ENCODE results near the gene ZNF615.
A peak's percentile ranks its signal among the peaks of the same experiment; 100 is the strongest.
"Not testable (repeated sequence)": the region's sequence is repeated elsewhere in the genome, so short reads cannot be mapped to it uniquely, and the experiment has no call there.

Gene ZNF615

DNA sequence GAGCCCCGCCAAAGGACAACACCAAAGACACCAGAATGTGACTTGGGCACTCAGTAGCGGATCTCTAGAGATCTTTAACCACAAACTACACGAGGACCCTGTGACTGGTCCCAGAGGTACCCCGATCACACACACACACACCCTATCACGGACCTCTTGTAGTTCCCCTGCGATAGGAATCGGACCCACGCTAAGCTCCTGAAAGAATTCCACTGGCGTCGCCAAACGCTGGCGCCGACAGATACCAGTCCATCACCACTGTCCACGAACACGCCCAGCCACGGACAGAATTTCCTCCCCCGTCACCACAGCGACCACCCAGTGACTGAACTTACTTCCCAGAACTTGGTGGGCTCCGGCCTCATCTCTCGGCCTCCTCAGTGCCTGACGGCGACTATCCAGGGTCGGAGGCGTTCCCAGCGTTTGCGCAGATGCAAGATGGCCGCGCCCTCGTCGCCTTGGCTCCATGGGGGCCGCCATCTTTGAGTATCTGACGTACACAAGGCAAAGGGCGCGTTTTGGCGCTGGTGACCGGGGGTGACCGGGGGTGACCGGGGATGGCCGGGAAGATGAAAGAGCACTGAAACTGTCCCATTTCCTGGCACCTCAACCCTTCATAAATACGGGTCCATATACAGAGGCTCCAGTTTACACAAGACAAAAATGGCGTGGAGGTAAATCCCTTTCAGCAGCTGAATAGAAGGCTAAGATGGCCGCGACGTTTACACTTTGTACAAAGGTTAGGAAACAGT is at the start of gene ZNF615:
ZNF615 (minus strand) TSS at position 406 of the 752 bp plus-strand sequence. CDS start 4,500 bp downstream, outside the sequence.
- peak; percentile 92 for DNase-seq (ENCODE audit: low spot score)

DNA sequence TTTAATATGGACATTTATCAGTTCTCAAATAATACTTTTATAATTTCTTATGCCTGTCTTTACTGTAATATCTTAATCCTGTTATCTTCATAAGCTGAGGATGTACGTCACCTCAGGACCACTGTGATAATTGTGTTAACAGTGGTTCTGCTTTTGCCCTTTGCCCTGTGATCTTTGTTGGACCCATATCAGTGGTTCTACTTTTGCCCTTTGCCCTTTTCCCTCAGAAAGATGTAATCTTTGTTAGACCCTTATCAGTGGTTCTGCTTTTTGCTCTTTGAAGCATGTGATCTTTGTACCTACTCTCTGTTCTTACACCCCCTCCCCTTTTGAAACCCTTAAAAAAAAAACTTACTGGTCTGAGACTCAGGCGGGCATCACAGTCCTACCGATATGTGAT is 48.5 kb upstream of the ZNF615 start:
- DNase-seq (ENCODE audit: low spot score), result not testable (repeated sequence)

DNA sequence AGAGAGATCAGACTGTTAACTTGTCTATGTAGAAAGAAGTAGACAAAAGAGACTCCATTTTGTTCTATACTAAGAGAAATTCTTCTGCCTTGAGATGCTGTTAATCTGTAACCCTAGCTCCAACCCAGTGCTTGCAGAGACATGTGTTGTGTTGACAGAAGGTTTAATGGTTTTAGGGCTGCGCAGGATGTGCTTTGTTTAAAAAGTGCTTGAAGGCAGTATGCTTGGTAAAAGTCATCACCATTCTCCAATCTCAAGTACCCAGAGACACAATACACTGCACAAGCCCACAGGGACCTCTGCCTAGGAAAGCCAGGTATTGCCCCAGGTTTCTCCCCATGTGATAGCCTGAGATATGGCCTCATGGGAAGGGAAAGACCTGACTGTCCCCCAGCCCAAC is 43.7 kb upstream of the ZNF615 start:
- not testable (repeated sequence) for DNase-seq (ENCODE audit: low spot score)

DNA sequence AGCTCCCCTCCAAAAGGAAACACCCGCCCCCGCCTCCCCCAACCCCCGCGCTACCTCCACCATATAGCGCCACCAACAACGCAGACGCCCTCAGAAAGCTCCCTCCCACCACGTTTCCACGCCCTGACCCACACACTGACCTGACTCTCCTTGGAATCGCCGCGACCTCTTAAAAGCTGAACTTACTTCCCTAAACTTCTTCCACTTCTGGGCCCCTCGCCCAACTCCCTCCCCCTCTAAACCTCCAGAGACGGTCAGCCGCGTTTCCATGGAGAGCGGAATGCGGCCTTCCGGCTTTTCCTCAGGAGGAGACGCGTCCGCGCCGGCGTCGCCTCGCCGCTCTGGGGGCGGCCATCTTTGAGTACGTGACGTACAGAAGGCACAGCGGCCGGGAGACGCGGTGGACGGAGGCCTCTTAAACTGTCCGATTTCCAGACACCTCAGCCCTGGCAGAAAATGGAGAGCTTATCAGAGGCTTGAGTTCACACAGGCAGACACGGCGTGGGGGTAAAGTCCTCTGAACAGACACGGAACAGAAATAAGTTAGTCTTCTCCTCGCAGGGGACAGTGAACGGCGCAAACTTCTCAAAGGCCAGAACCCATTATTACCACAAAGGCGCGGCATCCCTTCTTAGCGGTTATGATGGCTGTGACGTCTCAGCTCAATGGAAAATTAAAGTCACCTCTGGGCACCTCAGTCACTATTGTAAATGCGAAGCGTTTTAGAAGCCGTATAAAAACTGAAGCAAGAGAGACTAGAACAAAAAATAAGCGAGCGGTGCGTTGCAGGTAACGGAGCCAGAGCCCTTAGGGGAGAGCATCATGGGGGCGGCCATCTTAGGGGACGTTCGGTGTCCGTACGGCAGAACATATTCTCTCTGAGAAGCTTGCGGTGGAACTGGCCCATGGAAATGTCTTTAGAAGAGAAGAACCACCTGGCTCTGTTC is 40.8 kb upstream of the ZNF615 start, which contains the start of gene ZNF432:
ZNF432 (minus strand) TSS at position 284 of the 947 bp plus-strand sequence. CDS start 1,970 bp downstream, outside the sequence.
- DNase-seq (ENCODE audit: low spot score), result peak; percentile 95

DNA sequence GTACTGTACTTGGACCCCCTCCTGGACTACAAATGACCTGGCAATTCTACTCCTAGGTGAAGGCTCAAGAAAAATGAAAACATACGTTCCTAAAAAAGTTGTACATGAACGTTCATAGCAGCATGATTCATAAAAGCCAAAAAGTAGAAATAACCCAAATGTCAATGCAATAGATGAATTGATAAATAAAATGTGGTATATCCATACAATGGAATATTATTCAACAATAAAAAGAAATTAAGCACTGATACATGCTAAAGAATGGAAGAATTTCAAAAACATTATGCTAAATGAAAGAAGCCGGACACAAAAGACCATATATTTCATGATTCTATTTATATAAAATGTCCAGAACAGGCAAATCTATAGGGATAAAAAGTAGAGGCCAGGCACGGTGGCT is 31.2 kb upstream of the ZNF615 start:
- DNase-seq (ENCODE audit: low spot score), result no peak

DNA sequence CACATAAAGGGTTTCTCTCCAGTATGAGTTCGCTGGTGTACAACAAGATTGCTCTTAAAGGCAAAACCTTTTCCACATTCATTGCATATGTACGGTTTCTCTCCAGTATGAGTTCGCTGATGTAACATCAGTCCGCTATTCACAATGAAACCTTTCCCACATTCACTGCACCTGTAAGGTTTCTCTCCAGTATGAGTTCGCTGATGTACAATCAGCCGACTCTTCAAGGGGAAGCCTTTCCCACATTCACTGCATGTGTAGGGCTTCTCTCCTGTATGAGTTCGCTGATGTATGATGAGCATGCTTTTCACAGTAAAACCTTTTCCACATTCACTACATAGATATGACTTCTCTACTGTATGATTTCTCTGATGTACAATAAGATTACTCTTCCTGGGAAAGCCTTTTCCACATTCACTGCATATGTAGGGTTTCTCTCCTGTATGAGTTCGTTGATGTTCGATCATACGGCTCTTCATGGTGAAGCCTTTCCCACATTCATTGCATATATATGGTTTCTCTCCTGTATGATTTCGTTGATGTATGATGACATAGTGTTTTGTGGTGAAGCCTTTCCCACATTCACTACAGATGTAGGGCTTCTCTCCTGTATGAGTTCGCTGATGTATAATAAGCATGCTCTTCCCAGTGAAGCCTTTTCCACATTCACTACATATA is 26.2 kb upstream of the ZNF615 start:
- no peak for DNase-seq (ENCODE audit: low spot score)

DNA sequence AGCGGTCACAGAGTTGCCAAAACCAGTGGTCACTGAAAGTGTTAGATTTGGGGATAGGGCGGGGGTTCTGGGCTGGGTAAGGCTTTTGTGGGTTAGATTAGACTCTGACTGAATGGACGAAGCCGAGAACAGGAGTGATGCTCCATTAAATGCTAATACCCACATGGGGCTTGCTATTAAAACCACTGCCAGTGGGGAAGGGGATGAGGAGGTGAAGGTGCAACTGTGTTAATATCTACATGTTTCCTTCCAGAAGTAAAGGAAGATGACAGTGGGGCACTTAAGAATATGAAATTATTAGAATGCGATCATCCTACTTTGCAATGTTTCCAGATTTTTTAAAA is 20.7 kb upstream of the ZNF615 start:
- DNase-seq (ENCODE audit: low spot score), result no peak

DNA sequence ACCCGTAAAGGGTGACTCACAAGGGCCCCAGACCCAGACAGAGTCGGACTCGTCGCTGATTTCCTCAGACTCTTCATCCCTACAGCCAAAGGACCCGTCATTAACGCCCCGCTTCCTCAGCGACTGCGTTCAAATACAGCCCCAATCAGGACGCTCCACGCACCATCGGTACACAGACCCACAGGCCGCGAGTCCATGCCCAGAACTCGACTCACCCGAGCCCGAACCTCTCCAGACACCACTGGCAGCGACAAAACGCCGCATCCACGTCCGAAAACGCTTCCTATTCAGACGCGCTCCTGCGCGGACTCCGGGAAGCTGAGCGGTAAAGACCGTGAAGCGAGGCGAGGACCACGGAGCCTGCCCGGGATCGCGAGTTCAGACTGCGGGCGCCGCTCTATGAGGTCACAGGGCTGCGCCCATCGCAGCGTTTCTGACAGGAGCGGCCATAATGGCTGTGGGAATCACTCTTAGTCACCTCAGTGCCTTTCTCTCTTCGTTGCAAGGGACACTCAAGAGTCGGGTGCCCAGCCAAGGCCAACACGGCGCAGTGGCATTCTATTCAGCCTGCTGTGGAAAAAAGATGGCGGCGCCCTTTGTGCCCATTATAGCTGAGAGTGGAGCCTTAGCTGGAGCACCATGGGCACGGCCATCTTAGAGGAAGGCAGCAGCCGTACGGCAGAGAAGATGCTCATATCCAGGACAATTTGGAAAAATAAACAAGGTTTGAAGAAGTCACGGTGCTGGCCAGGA is 20.2 kb upstream of the ZNF615 start, which contains the start of gene ZNF614:
ZNF614 (minus strand) TSS at position 353 of the 753 bp plus-strand sequence. CDS start 2,634 bp downstream, outside the sequence.
- peak; percentile 94 for DNase-seq (ENCODE audit: low spot score)

DNA sequence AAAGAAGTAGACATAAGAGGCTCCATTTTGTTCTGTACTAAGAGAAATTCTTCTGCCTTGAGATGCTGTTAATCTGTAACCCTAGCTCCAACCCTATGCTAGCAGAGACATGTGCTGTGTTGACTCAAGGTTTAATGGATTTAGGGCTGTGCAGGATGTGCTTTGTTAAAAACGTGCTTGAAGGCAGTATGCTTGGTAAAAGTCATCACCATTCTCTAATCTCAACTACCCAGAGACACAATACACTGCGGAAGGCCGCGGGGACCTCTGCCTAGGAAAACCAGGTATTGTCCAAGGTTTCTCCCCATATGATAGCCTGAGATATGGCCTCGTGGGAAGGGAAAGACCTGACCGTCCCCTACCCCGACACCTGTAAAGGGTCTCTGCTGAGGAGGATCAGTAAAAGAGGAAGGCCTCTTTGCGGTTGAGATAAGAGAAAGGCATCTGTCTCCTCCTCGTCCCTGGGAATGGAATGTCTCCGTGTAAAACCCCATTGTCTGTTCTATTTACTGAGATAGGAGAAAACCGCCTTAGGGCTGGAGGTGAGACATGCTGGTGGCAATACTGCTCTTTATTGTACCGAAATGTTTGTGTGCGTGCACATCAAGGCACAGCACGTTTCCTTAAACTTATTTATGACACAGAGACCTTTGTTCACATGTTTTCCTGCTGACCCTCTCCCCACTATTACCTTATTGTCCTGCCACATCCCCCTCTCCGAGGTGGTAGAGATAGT is 18.4 kb upstream of the ZNF615 start:
- DNase-seq (ENCODE audit: low spot score), result not testable (repeated sequence)

DNA sequence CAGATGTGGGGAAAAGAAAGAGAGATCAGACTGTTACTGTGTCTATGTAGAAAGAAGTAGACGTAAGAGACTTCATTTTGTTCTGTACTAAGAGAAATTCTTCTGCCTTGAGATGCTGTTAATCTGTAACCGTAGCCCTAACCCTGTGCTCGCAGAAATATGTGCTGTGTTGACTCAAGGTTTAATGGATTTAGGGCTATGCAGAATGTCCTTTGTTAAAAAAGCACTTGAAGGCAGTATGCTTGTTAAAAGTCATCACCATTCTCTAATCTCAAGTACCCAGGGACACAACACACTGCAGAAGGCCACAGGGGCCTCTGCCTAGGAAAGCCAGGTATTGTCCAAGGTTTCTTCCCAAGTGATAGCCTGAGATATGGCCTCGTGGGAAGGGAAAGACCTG is 16.5 kb upstream of the ZNF615 start:
- not testable (repeated sequence) for DNase-seq (ENCODE audit: low spot score)

DNA sequence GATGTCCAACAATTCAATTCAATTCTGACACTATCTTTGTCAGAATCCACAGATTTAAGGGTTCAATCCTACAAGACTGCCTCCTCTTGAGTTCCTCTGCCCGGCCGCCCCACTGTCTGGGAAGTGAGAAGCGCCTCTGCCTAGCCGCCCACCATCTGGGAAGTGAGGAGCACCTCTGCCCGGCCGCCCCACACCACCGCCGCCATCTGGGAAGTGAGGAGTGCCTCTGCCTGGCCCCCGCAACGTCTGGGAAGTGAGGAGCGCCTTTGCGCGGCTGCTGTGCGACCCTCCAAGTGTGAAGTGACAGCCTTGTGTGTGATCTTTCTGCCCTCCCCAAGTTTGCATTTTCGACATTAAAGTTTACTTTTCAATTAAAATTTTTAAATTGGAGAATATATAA is 14.2 kb upstream of the ZNF615 start:
- no peak for DNase-seq (ENCODE audit: low spot score)

DNA sequence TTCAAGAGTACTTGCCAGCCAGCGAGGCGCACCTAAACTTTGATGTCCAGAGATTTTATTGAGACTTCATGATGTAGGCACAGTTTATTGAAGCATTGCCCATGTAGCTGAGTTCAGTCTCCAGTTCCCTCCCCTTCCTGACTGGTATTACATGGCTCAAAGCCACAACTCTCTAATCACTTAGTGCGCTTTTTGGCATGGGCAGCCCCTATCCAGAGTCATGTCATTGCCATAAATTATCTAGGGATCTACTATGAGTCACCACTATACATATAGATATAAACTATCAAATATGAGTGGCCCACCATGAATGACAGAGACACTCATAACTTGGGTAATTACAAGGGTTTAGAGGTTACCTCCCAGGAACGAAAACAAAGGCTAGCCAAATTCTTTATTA is 12.5 kb upstream of the ZNF615 start:
- DNase-seq (ENCODE audit: low spot score), result no peak

DNA sequence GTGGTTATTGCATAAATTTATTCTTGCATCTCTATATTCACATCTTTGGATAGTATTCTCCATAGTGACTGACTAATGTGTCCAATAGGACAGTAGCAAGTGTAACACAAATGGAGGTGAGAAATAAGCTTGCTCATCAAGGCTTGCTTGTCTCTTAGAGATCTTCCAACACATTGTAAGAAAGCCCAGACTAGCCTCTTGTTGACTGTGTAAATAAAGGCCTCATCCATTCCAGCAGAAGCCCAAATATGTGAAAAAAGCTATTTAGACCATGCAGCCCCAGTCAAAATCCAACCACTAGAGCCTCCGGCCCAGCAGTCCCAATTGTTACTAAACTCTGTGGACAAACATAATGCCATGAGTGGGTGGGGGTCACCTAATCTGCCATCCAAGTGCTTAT is 2.7 kb upstream of the ZNF615 start:
- DNase-seq (ENCODE audit: low spot score), result no peak

DNA sequence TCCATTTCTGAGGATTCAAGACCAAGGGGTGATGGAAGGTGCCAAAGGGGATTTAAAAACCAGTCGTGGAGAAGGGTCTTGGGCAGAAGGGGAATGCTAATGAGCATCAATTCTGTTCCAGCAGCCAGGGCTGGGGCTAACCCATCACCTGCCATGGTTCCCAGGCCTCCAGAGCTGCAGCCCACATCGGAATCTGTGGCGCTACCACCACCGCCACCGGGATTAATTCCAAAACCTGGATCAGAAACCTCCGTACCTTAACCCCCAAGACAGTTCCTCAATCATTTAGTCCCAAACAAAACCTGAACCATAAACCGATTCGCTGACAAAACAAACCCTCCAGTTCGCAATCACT is 583 bp downstream of the ZNF615 start:
- DNase-seq (ENCODE audit: low spot score), result peak; percentile 25

DNA sequence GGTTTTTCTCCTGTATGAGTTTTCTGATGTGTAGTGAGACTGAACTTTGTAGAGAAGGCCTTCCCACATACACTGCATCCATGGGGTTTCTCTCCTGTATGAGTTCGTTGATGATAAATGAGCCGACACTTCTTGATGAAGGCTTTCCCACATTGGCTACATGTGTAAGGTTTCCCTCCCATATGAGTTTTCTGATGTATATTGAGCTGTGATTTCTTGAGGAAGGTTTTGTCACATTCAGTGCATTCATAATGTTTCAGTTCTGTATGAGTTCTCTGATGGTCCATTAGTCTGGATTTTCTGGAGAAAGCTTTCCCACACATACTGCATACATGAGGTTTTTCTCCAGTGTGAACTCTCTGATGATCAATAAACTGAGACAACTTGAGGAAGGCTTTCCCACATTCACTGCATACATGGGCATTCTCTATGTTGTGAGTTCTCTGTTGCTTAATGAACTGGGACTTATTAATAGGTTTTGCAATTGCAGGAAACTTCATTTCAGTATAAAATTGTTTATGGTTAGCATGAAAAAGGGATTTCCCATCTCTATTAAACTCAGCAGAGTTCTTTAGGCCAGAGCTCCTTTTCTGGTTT is 13.9 kb downstream of the ZNF615 start:
- no peak for DNase-seq (ENCODE audit: low spot score)

DNA sequence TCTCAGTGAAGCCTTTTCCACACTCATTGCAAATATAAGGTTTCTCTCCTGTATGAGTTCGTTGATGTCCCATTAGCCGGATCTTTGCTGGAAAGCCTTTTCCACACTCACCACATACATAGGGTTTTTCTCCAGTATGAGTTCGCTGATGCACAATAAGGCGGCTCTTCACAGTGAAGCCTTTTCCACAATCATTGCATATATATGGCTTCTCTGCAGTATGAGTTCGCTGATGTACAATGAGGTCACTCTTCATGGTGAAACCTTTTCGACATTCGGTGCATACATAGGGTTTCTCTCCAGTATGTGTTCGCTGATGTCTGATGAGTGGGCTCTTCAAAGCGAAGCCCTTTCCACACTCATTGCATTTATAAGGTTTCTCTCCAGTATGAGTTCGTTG is 14.6 kb downstream of the ZNF615 start:
- DNase-seq (ENCODE audit: low spot score), result no peak

DNA sequence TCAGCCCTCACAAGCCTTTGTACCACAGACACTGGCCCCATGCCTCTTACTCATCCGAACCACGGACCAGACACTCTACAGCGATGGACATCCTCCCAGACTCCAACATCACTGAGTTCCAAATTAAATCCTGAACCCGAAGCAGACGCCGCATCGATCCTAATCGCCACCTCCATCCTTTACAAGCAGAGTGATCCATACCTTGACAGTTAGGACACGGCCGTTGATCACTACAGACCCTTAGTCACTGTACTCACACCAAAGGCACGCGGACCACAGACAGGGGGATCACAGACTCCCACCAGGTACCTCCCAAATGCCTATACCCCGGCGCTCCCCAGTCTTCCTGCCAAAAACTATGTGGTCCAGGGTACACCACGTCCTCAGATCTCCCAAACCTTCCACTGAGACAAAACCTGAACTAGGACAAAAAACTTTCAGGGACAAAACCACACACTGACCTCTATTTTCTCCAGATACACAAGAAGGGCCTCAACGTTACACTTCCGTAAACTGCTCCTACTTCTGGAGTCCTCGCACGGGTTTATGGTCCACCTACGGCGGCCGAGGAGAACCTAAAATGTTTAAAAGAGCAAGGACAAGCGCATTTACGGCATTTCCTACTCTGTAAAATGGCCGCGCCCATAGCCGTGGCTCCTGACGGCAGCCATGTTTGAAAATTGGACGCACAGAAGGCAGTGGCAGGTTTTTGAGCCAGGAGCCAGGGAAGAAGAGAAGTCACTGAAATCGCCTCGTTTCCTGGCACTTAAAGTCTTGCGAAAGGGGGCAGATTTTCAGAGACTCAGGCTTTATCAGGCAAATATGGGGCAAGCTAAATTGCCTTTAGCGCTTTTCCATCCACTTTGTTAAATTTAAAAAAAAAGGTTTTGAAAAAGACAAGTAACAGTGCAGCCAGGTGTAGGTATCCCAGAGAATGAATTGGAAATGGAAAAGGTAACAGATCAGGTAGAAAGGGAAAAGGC is 21.4 kb downstream of the ZNF615 start, which contains the start of gene ZNF350:
ZNF350 (minus strand) TSS at position 532 of the 983 bp plus-strand sequence. CDS start 12,480 bp downstream, outside the sequence.
- peak; percentile 91 for DNase-seq (ENCODE audit: low spot score)

DNA sequence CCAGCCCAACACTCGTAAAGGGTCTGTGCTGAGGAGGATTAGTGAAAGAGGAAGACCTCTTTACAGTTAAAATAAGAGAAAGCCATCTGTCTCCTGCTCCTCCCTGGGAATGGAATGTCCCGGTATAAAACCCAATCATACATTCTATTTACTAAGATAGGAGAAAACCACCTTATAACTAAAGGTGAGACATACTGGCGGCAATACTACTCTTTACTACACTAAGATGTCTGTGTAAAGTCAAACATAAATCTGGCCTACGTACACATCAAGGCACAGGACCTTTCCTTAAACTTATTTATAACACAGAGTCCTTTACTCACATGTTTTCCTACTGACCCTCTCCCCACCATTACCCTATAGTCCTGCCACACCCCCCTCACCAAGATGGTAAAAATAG is 24.6 kb downstream of the ZNF615 start:
- DNase-seq (ENCODE audit: low spot score), result no peak

DNA sequence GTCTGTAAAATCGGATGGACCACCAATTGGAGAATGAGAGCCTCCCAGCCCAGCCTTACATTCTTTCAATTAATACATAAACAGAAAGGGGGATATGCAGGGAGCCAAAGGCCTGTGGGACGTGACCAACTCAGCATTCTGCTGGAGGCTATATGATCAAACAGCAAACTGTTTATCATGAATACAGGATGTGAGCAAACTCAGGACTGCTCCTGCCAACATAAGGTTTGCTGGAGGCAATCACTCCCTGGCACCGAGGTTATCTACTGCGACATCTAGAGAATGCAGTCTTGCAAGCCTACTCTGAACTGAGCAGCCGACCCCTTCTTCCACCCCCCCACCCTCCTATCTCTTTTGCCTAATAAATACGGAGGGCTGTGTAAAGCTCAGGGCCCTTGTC is 27.1 kb downstream of the ZNF615 start:
- DNase-seq (ENCODE audit: low spot score), result not testable (repeated sequence)

Data from GM03348 (cell line).